HG02623 (cell line): Measurements from ENCODE around the gene UBE4B.
A peak's percentile ranks its signal among the peaks of the same experiment; 100 is the strongest.
"Not testable (repeated sequence)": the region's sequence is repeated elsewhere in the genome, so short reads cannot be mapped to it uniquely, and the experiment has no call there.

Experiments
- ATAC-seq: cut with Tn5 transposase; IDR thresholded peaks from one replicate; pipeline ENCODE4 v1.9.1; 2021; ENCODE audit warnings: moderate library complexity; ENCODE audit not compliant: unreplicated experiment

UBE4B gene

DNA sequence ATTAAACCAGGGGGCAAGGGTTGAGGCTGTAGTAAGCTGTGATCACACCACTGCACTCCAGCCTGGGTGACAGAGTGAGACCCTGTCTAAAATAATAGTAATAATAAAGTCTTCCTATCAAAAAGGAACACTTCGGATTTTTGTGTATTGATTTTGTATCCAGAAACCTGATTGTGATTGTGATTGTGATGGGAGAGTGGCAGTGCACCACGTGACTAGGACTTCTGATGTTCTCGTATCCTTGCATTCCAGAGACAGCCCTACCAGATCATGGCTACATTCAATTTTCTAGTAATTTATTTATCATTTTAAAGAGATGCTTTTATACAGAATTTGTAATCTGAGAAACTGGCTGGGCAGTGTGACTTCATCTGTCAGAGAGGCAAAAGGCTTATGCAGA is 175.1 kb downstream of the UBE4B start:
- ATAC-seq, result no peak

DNA sequence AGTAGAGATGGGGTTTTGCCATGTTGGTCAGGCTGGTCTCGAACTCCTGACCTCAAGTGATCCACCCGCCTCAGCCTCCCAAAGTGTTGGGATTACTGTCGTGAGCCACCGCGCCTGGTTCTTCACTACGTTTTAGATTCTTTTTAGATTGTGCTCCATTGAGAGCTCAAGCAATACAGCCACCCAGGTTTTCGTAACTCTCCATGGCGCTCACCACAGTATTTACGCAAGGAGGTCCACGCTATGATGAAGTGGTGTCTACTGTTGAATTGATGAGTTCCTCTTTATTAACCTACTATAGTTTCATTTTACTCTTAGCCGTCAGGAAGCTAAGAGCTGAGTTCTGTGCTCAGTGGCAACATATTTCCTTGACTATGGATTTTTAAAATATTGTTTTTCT is 175.8 kb downstream of the UBE4B start:
- no peak for ATAC-seq

DNA sequence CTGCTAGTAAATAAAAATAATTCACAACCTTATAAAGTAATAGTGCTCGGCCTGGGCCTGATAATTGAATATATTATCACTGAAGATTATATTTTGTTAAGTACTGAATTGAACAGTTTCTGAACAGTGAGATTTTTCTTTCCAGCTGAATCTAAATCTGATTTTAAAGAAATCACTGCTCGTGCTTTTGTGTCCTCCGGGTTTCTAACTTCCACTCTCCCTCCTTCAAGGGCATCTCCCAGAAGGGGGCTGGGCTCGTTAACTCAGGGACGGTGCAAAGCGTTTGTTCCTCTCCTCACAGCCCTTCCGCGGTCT is 176.8 kb downstream of the UBE4B start:
- no peak for ATAC-seq

DNA sequence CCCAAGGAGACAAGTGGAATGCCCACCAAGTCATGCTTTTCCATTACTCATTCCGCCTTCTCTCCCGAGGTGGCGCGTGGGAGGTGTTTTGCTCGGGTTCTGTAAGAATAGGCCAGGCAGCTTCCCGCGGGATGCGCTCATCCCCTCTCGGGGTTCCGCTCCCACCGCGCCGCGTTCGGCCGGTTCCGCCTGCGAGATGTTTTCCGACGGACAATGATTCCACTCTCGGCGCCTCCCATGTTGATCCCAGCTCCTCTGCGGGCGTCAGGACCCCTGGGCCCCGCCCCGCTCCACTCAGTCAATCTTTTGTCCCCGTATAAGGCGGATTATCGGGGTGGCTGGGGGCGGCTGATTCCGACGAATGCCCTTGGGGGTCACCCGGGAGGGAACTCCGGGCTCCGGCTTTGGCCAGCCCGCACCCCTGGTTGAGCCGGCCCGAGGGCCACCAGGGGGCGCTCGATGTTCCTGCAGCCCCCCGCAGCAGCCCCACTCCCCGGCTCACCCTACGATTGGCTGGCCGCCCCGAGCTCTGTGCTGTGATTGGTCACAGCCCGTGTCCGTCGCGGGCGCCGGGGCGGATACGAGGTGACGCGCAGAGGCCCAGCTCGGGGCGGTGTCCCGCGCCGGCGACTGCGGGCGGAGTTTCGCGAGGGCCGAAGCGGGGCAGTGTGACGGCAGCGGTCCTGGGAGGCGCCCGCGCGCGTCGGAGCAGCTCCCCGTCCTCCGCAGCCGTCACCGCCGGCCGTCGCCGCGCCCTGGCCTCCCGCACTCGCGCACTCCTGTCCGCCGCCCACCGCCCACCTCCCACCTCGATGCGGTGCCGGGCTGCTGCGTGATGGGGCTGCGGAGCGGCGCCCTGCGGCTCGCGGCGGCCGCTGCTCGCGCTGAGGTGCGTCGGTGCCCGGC is 177.4 kb downstream of the UBE4B start, which contains the start of gene KIF1B:
Gene KIF1B (plus strand): TSS at position 666 of the 906 bp plus-strand sequence. CDS start 21,759 bp downstream, outside the sequence.
- peak; percentile 95 for ATAC-seq

DNA sequence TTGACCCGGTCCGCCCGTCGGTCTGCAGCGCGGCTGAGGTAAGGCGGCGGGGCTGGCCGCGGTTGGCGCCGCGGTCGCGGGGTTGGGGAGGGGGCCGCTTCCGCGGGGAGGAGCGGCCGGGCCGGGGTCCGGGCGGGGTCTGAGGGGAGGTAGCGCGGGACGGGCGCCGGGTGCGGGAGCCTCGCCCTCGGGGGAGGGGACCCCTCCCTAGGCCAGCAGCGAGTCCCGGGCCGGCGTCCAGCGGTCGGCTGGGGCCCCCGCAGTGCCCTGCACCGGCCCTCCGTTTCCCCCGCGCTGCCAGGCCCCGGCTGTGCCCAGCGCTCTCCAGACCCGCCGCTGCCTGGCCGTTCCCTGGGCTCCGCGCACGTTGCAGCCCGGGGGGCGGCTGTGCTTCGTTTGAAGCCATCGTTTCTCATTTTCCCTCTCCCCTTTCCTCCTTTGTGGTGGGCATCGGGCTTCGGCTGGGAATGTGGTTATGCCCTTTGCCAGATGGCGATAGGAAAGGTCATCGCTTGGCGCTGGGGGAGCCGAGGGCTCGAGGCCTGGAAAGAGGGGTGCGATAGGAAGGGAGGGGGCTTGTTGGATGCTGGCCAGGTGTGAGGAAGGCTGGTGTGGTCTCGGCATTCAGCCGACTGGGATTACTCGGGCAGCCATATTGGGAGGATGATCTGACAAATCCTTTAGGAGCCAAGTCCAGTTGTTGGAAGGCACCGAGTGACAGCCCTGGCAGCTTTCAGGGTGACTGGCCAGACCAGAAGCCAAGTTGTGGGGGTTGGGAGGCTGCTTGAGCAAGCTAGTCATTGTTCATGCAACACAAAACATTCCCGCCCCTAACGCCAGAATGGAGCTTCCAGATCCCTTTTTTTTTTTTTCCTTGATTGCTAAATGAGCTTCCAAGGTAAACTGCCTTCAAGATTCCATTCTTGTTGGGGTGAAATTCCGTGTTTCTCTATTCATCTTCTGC is 178.4 kb downstream of the UBE4B start:
- peak; percentile 8 for ATAC-seq

DNA sequence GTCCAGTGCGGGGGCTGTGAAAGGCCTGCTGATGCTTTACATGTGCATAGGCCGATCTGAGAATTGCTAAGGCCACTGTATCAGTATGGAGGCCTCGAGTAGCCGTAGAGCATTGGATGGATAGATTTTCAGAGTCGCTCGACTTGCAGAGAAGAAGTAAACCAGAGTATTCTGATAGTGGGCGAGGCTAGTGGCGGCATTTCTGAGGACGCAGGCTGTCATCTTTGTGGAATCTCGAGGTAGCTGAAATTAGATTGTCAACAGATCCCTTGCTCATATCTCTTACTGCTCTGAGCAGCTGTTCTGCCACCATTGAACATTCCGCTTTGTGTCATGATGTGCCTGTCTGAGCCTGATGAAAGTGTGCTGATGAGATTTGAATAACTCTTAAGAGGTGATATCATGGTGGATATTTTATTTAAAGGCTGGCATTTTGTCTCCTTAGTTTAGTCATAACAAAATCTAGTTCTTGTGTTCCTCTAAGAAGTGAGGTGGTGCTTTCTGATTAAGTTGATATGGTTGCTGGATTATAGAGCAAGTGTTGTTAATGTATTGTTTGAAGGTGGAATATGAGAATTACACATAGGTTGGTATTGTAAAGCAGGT is 179.2 kb downstream of the UBE4B start:
- no peak for ATAC-seq

DNA sequence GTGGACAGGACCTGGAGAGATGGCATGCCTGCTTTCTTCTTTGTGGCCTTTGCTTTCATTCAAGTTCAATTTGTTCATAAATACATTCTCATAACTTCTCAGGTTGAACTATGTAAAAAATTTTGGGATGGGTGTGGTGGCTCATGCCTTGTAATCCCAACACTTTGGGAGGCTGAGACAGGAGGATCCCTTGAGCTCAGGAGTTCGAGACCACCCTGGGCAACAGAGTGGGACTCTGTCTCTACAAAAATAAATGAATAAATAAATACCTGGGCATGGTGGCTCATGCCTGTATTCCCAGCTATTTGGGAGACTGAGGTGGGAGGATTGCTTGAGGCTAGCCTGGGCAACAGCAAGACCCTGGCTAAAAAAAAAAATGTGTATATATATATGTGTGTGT is 179.7 kb downstream of the UBE4B start:
- no peak for ATAC-seq

DNA sequence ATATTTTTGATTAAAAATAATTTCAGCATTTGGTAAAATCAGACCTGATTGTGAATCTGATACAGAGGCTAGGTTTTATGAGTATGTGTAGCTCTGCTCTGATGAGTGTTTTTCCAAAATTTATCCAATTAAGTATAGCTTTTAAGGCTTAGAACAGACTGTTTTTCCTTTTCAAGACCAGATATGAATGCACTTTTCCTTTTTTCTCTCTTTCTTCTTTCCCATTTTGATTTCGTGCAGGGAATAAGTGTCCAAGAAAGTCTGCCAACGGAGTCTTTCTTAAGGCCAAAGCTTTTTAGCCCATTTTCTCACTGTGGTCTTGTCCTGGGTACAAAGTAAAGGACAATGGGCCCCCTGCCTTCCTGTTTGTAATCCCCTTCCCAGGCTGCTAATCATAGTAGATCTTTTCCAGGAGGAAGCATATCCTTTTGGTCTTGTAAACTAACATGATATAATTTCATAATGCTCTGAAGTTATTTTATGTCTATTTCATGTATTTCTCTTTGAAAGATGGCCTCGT is 180.5 kb downstream of the UBE4B start:
- ATAC-seq, result no peak

DNA sequence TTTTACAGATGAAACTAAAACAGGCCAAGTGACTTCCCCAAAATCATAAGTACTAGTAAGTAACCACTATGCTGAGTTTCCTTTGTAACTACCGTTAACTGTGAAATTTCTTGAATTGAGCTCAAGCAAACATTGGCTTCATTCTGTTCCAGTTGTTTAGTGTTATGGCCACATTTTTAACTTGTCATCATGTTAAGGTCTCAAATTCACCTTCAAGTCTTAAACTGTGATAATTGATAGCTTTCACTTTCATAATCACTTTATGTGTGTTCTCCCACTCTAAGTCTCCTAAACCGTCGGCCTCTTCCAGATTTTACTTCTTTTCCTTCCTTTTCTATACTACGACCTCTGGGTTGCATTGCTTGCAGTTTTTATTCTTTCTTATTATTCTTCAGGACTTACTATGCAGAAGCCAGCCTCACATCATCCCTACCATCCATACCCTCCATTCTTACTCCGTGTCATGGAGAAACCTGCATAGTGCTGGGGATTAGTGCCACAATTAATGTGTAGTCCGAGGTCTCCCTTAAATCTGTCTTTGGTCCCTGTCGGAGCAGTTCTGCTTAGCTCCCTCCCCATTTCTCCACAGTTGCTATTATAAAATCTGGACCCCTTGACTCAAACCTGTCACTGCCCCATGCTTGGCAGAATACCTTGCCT is 183.5 kb downstream of the UBE4B start:
- ATAC-seq, result no peak

DNA sequence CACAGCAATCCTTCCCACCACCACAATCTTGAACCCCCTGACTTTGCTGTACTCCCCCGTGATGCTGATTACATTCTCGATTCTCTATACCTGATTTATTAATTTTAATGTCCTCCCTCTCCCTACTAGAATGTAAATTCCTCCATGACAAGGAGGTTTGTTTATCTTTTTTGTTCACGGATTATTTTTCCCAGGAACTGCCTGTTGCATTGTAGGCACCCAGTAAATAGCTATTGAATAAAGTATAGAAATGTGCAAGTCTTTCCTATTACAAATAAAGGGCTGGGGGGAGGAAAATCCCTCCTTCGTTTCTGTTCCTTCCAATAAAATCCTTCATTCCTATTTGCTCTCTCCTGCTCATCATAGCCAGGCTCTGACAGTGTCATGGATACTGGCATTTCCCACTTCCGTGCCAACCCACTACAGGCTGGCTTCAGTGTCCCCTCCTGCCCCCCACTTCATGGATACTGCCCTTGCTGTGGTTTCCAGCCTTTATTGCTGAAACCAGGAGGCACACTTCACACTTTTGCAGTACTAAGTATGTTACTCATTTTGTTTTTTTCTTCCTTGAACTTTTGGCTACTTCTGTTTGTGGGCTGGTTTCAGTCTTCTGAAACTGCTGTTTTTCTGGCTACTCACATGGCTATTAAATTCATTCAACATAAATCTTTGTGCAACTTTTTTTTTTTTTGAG is 185.1 kb downstream of the UBE4B start:
- ATAC-seq, result no peak

DNA sequence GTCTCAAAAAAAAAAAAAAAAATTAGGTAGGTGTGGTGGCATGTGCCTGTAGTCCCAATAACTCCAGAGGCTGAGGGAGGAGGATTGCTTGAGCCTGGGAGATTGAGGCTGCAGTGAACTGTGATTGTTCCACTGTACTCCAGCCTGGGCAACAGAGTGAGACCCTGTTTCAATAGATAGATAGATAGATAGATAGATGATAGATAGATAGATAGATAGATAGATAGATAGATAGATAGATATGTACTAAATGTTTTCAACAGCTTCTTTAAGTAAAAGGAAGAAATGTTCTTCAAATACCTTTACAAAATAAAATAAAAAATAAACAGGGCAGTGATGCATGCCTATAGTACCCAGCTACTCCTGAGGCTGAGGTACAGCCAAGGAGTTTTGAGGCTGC is 187.4 kb downstream of the UBE4B start:
- no peak for ATAC-seq

DNA sequence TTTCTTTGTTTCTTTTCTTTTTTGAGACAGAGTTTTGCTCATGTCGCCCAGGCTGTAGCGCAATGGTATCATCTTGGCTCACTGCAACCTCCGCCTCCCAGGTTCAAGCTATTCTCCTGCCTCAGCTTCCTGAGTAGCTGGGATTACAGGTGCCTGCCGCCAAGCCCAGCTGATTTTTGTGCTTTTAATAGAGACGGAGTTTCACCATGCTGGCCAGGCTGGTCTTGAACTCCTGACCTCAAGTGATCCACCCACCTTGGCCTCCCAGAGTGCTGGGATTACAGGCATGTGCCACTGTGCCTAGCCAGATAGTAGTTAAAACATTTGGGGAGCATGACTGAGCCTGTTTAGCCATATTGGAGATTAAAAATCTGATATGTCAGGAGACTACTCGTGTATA is 187.9 kb downstream of the UBE4B start:
- ATAC-seq, result not testable (repeated sequence)

DNA sequence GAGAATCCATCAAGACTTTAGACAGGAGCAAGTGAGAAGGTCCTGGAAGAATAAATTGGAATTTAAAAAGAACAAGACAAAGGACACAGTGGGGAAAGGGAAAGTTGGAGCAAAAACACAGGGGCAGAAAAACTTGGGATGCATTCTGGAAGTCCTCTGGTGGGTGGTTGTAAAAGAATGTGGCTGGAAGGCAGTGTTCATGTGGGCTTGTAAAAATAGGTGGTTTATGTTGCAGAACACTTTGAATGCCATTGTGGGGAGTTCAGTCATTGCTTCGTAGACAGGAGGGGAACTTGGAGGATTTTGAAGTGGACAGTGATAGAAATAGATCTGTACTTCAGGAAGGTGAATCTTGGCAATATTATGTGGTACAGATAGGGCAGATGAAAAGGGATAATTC is 192.8 kb downstream of the UBE4B start:
- no peak for ATAC-seq

DNA sequence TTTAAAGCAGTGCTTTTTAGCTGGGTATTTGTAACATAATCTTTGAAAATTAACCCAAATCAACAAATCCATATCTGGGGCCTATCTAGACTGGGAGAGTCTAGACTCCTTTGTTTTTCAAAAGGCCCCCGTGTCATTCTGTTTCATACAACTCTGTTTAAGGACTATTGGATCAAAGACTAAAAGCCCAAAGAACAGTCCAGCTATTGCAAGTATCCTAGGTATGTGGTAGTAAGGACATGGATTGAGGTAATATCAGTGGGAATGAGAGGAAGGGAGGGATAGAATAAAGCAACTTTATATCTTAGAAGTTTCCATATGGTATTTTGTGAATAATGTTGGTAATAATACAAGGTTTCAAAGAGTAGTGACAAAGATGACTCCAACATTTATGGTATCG is 195.8 kb downstream of the UBE4B start:
- ATAC-seq, result no peak

DNA sequence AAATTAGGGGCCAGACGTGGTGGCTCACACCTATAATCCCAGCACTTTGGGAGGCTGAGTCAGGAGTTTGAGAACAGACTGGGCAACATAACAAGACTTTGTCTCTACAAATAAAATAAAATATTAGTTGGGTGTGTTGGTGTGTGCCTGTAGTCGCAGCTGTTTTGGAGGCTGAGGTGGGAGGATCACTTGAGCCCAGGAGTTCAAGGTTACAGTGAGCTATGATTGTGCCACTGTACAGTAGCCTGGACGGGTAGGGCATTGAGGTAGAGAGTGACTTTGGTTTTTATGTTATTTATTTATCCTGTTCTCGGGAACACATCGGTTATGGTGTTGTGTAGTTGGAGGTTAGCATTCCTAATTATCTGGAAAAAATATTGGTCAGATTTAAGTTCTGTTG is 197.1 kb downstream of the UBE4B start:
- ATAC-seq, result no peak
